ENCODE data around the gene SCN3B. TPM values are rescaled to one million over a fixed set of nuclear protein-coding genes. Genes with fewer than 3 reads are reported as not detected.

SCN3B gene
- total RNA-seq, 3 donors from 2014 or later, result 1.9 to 2.6 (median 1.9) TPM

- TF ChIP-seq CTCF (IDR thresholded peaks at IDR 0.05) (no peak), POLR2AphosphoS5 (IDR thresholded peaks at IDR 0.05) (no peak), POLR2A (IDR thresholded peaks at IDR 0.05) (no peak)
These were observed 23.1 kb upstream of the SCN3B start for GRCh38 chr11:123677510-123677909.

GRCh38 chr11:123674297-123674696 lies 19.9 kb upstream of the SCN3B start:
- H3K36me3 ChIP-seq, result no peaks in the 10 kb centered on the region
- intact Hi-C loops (cut with DNase I; ENCODE audit: low total_unique reads), result no loop called here
- no peak for TF ChIP-seq CTCF (IDR thresholded peaks at IDR 0.05)
- TF ChIP-seq POLR2A (IDR thresholded peaks at IDR 0.05), result no peak
- TF ChIP-seq POLR2AphosphoS5 (IDR thresholded peaks at IDR 0.05), result no peak
- no peaks in the 10 kb centered on the region for H3K9me3 ChIP-seq
- no peaks in the 10 kb centered on the region for H3K4me1 ChIP-seq
- DNase-seq (ENCODE audit: low spot score in 2 of 2), result no peak
- H3K27ac ChIP-seq, result no peak overlapping the region
- H3K4me3 ChIP-seq, result no peak overlapping the region
- H3K27me3 ChIP-seq, result no peaks in the 10 kb centered on the region

More at GRCh38 chr11:123677510-123677909, 23.1 kb upstream of the SCN3B start:
- Histone ChIP-seq H3K27me3 (no peaks in the 10 kb centered on the region), H3K36me3 (no peaks in the 10 kb centered on the region), H3K4me1 (no peaks in the 10 kb centered on the region), H3K27ac (no peak overlapping the region), H3K9me3 (no peaks in the 10 kb centered on the region), H3K4me3 (no peak overlapping the region)
- intact Hi-C loops (cut with DNase I; ENCODE audit: low total_unique reads), result no loop called here
- no peak for DNase-seq (ENCODE audit: low spot score in 2 of 2)

- intact Hi-C loops (cut with DNase I; ENCODE audit: low total_unique reads), result no loop called here
- Histone ChIP-seq H3K27me3 (no peaks in the 10 kb centered on the region), H3K4me3 (no peak overlapping the region), H3K9me3 (no peaks in the 10 kb centered on the region), H3K36me3 (no peaks in the 10 kb centered on the region), H3K27ac (no peak overlapping the region), H3K4me1 (no peaks in the 10 kb centered on the region)
- DNase-seq (ENCODE audit: low spot score in 2 of 2), result no peak
- no peak for TF ChIP-seq POLR2A (IDR thresholded peaks at IDR 0.05)
- no peak for TF ChIP-seq CTCF (IDR thresholded peaks at IDR 0.05)
- no peak for TF ChIP-seq POLR2AphosphoS5 (IDR thresholded peaks at IDR 0.05)
These were observed 18.1 kb upstream of the SCN3B start for GRCh38 chr11:123672568-123672967.

- TF ChIP-seq CTCF (IDR thresholded peaks at IDR 0.05) (no peak), POLR2A (IDR thresholded peaks at IDR 0.05) (no peak), POLR2AphosphoS5 (IDR thresholded peaks at IDR 0.05) (no peak)
- intact Hi-C loops (cut with DNase I; ENCODE audit: low total_unique reads), result no loop called here
- no peak overlapping the region for H3K4me3 ChIP-seq
- H3K27ac ChIP-seq, result no peak overlapping the region
- no peaks in the 10 kb centered on the region for H3K36me3 ChIP-seq
- H3K27me3 ChIP-seq, result no peaks in the 10 kb centered on the region
- no peaks in the 10 kb centered on the region for H3K9me3 ChIP-seq
- DNase-seq (ENCODE audit: low spot score in 2 of 2), result no peak
- H3K4me1 ChIP-seq, result no peaks in the 10 kb centered on the region
These were observed 17.1 kb upstream of the SCN3B start for GRCh38 chr11:123671534-123671933.

- no peak overlapping the region for H3K4me3 ChIP-seq
- H3K9me3 ChIP-seq, result no peaks in the 10 kb centered on the region
- H3K27ac ChIP-seq, result no peak overlapping the region
- H3K36me3 ChIP-seq, result no peaks in the 10 kb centered on the region
- no peaks in the 10 kb centered on the region for H3K4me1 ChIP-seq
- TF ChIP-seq CTCF (IDR thresholded peaks at IDR 0.05) (no peak), POLR2A (IDR thresholded peaks at IDR 0.05) (no peak), POLR2AphosphoS5 (IDR thresholded peaks at IDR 0.05) (no peak)
- no peaks in the 10 kb centered on the region for H3K27me3 ChIP-seq
- DNase-seq (ENCODE audit: low spot score in 2 of 2), result no peak
- intact Hi-C loops (cut with DNase I; ENCODE audit: low total_unique reads), result no loop called here
These were observed 15.7 kb upstream of the SCN3B start for GRCh38 chr11:123670081-123670480.

All from breast epithelium (tissue), 4 donors.